ENCODE measurements around the gene EEPD1. TPM values are rescaled to one million over a fixed set of nuclear protein-coding genes. Genes with fewer than 3 reads are reported as not detected.

EEPD1 gene
- total RNA-seq, 1 donor from 2014 or later: 0.64 TPM

DNA sequence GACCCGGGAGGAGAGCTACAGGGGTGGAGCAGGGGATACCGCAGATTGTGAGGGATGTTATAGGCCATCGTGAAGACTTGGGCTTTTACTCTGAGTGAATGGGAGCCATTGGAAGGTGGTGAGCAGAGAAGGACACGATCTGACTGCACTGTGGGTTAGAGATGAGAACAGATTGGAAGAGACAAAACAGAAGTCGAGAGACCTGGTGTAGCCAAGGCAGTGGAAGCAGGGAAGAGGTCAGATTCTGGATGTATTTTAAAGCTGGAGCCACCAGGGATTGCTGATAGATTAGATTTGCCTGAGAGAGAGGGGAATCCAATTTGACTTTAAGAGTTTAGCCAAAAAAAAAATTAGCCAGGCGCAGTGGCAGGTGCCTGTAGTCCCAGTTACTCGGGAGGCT is 21.6 kb upstream of the EEPD1 start:
- Mint-ChIP-seq H3K36me3 (ENCODE audit: low read depth) (no peaks in the 10 kb centered on the region), H3K4me3 (no peak overlapping the region), H3K27ac (no peak overlapping the region), H3K27me3 (peaks cover 2% of the 10 kb centered on the region), H3K4me1 (no peaks in the 10 kb centered on the region), H3K9me3 (no peaks in the 10 kb centered on the region)
- intact Hi-C loops (cut with micrococcal nuclease): no loop called here
- DNase-seq: no peak
- ChIA-PET CTCF (no interaction called here), POLR2A (no interaction called here)
- TF ChIP-seq, protein P1, sequence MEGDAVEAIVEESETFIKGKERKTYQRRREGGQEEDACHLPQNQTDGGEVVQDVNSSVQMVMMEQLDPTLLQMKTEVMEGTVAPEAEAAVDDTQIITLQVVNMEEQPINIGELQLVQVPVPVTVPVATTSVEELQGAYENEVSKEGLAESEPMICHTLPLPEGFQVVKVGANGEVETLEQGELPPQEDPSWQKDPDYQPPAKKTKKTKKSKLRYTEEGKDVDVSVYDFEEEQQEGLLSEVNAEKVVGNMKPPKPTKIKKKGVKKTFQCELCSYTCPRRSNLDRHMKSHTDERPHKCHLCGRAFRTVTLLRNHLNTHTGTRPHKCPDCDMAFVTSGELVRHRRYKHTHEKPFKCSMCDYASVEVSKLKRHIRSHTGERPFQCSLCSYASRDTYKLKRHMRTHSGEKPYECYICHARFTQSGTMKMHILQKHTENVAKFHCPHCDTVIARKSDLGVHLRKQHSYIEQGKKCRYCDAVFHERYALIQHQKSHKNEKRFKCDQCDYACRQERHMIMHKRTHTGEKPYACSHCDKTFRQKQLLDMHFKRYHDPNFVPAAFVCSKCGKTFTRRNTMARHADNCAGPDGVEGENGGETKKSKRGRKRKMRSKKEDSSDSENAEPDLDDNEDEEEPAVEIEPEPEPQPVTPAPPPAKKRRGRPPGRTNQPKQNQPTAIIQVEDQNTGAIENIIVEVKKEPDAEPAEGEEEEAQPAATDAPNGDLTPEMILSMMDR (IDR thresholded peaks at IDR 0.05): no peak
- ATAC-seq (ENCODE audit: low read depth): no peak

DNA sequence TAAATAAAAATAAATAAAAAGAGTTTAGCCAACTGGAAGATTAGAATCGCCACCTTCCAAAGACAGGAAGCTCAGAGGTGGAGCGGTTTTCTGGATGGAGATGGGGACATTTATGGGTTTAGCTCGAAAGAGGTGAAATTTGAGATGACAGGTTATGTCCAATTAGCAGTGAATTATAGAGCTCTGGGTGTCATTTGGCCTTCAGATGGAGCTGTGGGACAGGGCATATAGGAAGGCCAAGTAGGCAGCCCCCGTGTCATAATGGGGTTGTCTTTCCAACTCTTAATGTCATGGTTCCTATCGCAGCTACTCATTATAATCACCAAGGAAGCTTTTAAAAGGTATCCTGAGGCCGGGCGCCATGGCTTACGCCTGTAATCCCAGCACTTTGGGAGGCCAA is 21.0 kb upstream of the EEPD1 start:
- no peak for DNase-seq
- H3K9me3 Mint-ChIP-seq: no peaks in the 10 kb centered on the region
- TF ChIP-seq, protein P1 (IDR thresholded peaks at IDR 0.05): no peak
- H3K27me3 Mint-ChIP-seq: peaks cover 2% of the 10 kb centered on the region
- CTCF ChIA-PET: interaction anchor here (1.0 kb wide), 1 partner anchor 158 kb away, joined by 3 read pairs; no protein-coding TSS in a partner anchor
- ATAC-seq (ENCODE audit: low read depth): no peak
- no peaks in the 10 kb centered on the region for H3K4me1 Mint-ChIP-seq
- POLR2A ChIA-PET: no interaction called here
- no peak overlapping the region for H3K27ac Mint-ChIP-seq
- intact Hi-C loops (cut with micrococcal nuclease): no loop called here
- H3K4me3 Mint-ChIP-seq: no peak overlapping the region
- no peaks in the 10 kb centered on the region for H3K36me3 Mint-ChIP-seq (ENCODE audit: low read depth)

DNA sequence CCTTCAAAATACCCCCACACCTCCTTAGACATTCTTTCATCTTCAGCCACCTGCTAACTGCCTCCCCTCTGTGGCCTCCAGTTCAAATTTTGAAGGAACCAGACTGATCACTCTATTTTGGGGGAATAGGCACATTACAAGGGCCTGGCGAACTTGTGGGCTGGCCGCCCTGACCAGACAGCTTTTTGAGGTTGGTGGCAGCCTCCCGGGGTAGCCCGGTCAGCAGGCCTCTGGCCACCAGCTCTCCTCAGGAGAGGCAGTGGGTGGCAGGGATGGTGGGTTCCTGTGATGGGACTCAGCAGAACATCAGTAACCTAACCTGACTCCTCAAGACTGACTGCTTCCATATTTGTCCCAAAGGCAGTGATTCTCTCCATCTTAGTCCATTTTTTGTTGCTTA is 17.4 kb upstream of the EEPD1 start:
- H3K27me3 Mint-ChIP-seq: peaks cover 2% of the 10 kb centered on the region
- TF ChIP-seq, protein P1 (IDR thresholded peaks at IDR 0.05): no peak
- DNase-seq (no peak), ATAC-seq (ENCODE audit: low read depth) (no peak)
- H3K4me1 Mint-ChIP-seq: no peaks in the 10 kb centered on the region
- H3K36me3 Mint-ChIP-seq (ENCODE audit: low read depth): no peaks in the 10 kb centered on the region
- ChIA-PET CTCF (no interaction called here), POLR2A (no interaction called here)
- no peak overlapping the region for H3K27ac Mint-ChIP-seq
- intact Hi-C loops (cut with micrococcal nuclease): no loop called here
- peaks cover 2% of the 10 kb centered on the region for H3K9me3 Mint-ChIP-seq
- no peak overlapping the region for H3K4me3 Mint-ChIP-seq

DNA sequence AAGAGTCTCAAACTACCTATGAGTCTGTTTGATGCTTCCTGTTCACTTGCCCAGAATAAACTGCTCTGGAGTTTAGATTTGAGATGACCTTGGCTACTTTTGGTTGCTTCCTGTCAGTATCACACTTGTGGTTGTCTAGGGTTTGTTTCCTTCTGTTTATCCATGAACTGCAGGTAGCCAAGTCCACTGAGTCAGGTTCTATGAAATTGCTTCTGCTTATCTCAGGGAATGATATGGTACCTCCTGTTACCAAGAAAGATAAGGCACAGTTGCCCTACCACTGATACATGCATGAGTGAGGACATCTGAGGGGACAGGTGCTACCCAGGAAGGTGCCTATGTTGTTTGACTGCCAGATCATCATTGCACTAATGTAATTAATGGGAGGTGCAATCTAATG is 15.8 kb upstream of the EEPD1 start:
- H3K4me1 Mint-ChIP-seq: no peaks in the 10 kb centered on the region
- peaks cover 2% of the 10 kb centered on the region for H3K27me3 Mint-ChIP-seq
- TF ChIP-seq, protein P1 (IDR thresholded peaks at IDR 0.05): no peak
- ATAC-seq (ENCODE audit: low read depth) (no peak), DNase-seq (no peak)
- H3K9me3 Mint-ChIP-seq: peaks cover 7% of the 10 kb centered on the region
- H3K4me3 Mint-ChIP-seq: no peak overlapping the region
- intact Hi-C loops (cut with micrococcal nuclease): no loop called here
- H3K36me3 Mint-ChIP-seq (ENCODE audit: low read depth): no peaks in the 10 kb centered on the region
- ChIA-PET POLR2A (no interaction called here), CTCF (no interaction called here)
- no peak overlapping the region for H3K27ac Mint-ChIP-seq

DNA sequence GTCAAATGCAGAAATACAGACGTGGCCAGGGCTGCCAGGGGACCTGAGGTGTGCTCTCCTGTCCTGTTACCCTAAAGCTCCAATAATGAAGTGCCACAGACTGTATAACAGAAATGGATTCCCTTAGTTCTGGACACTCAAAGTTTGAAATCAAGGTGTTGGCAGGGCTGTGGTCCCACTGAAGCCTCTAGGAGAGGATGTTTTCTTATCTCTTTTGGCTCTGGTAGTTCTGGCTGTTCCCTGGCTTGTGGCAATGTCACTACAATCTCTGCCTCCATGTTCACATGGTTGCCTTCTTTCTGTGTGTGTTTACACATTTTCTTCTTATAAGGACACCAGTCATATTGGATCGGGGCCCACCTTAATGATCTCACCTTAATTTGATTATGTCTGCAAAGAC is 15.3 kb upstream of the EEPD1 start:
- H3K27ac Mint-ChIP-seq: no peak overlapping the region
- H3K36me3 Mint-ChIP-seq (ENCODE audit: low read depth): no peaks in the 10 kb centered on the region
- no peaks in the 10 kb centered on the region for H3K4me1 Mint-ChIP-seq
- intact Hi-C loops (cut with micrococcal nuclease): no loop called here
- ATAC-seq (ENCODE audit: low read depth) (no peak), DNase-seq (no peak)
- no peak overlapping the region for H3K4me3 Mint-ChIP-seq
- ChIA-PET POLR2A (no interaction called here), CTCF (no interaction called here)
- TF ChIP-seq, protein P1 (IDR thresholded peaks at IDR 0.05): no peak
- H3K27me3 Mint-ChIP-seq: peaks cover 2% of the 10 kb centered on the region
- peaks cover 7% of the 10 kb centered on the region for H3K9me3 Mint-ChIP-seq
